H1 (cell line): Measurements from ENCODE around the gene ANKRD13B. TPM values are rescaled to one million over a fixed set of nuclear protein-coding genes. Genes with fewer than 3 reads are reported as not detected.

ENCODE experiments used
- CTCF ChIA-PET: fragments of 300-600 bp; sonication (Branson Sonifier 250); formaldehyde crosslinking; loops from one replicate; lab custom pipeline; 2021; ENCODE audit not compliant: partially characterized antibody; lab: Charles Lee
- POLR2A ChIA-PET: fragments of 300-600 bp; sonication (Branson Sonifier 250); formaldehyde crosslinking; loops from one replicate; lab custom pipeline; 2021; ENCODE audit warnings: inconsistent platforms; ENCODE audit not compliant: partially characterized antibody; lab: Charles Lee
- DNase-seq, 2 experiments: peaks; one replicate each; pipeline versions ENCODE4 v3.0.0 to v3.0.0-alpha.2; 2010 to 2022; ENCODE audit warnings: low spot score in 2 of 2, low read depth in 1 of 2, mixed read lengths in 1 of 2
- FAIRE-seq: peaks from 2 replicates; lab custom pipeline; 2011; peaks lifted over from hg19 to GRCh38; lab: Jason Lieb, UNC
- H2AFZ ChIP-seq: 2 replicates; pipeline ENCODE4 v1.8.1; 2012; ENCODE audit warnings: low read length, inconsistent platforms
- H2AK5ac ChIP-seq: 2 replicates; pipeline ENCODE4 v1.6.1; 2013; ENCODE audit warnings: low read depth, low read length
- H2BK120ac ChIP-seq: replicated peaks from 2 replicates; pipeline ENCODE3; 2013; ENCODE audit warnings: low read depth, low read length, inconsistent platforms
- H2BK12ac ChIP-seq: 2 replicates; pipeline ENCODE4 v1.6.1; 2013; ENCODE audit warnings: low read depth, low read length
- H2BK15ac ChIP-seq: 2 replicates; pipeline ENCODE4 v1.6.1; 2013; ENCODE audit warnings: low read length
- H2BK20ac ChIP-seq: 2 replicates; pipeline ENCODE4 v1.6.1; 2013; ENCODE audit warnings: low read length
- H2BK5ac ChIP-seq: 2 replicates; pipeline ENCODE4 v1.6.1; 2013; ENCODE audit warnings: low read depth, low read length
- H3K14ac ChIP-seq: 2 replicates; pipeline ENCODE4 v1.6.1; 2013; ENCODE audit warnings: inconsistent platforms; ENCODE audit not compliant: insufficient read length
- H3K18ac ChIP-seq: 2 replicates; pipeline ENCODE4 v1.6.1; 2013; ENCODE audit warnings: low read length; ENCODE audit errors: extremely low read depth
- H3K23ac ChIP-seq: 2 replicates; pipeline ENCODE4 v1.6.1; 2013; ENCODE audit warnings: inconsistent platforms; ENCODE audit not compliant: insufficient read length
- H3K23me2 ChIP-seq: 2 replicates; pipeline ENCODE4 v1.6.1; 2013; ENCODE audit warnings: low read depth, low read length
- H3K27ac ChIP-seq: 2 replicates; pipeline ENCODE4 v1.6.1; 2011; ENCODE audit warnings: low read depth, low read length, inconsistent platforms
- H3K27me3 ChIP-seq, 4 experiments: replicated peaks in 1 of 4; 1 replicate in 1 of 4; 2 replicates in 3 of 4; pipeline versions ENCODE4 v1.6.1 to v1.8.1; 2011 to 2013; ENCODE audit warnings: low read length in 3 of 4, mild to moderate bottlenecking in 3 of 4, inconsistent platforms in 2 of 4, mixed read lengths in 2 of 4, moderate library complexity in 1 of 4; ENCODE audit not compliant: control insufficient read depth in 3 of 4, insufficient read depth in 3 of 4; ENCODE audit errors: extremely low read depth in 1 of 4
- H3K36me3 ChIP-seq, 4 experiments: 2 replicates each; pipeline versions ENCODE4 v1.6.1 to v1.8.1; 2011 to 2013; ENCODE audit warnings: mild to moderate bottlenecking in 4 of 4, low read length in 3 of 4, moderate library complexity in 2 of 4, control low read depth in 1 of 4, inconsistent platforms in 1 of 4; ENCODE audit not compliant: insufficient read depth in 4 of 4, control insufficient read depth in 2 of 4
- H3K4ac ChIP-seq: replicated peaks from 2 replicates; pipeline ENCODE3; 2013; ENCODE audit warnings: low read length, low read depth, mixed read lengths, inconsistent platforms; ENCODE audit not compliant: insufficient read length
- H3K4me1 ChIP-seq, 4 experiments: replicated peaks in 1 of 4; 1 replicate in 1 of 4; 2 replicates in 3 of 4; pipeline versions ENCODE4 v1.6.1 to v1.8.1; 2011 to 2013; ENCODE audit warnings: low read length in 3 of 4, inconsistent platforms in 2 of 4, mixed read lengths in 1 of 4; ENCODE audit not compliant: insufficient read depth in 4 of 4, control insufficient read depth in 3 of 4
- H3K4me2 ChIP-seq, 2 experiments: 2 replicates each; pipeline versions ENCODE4 v1.6.1 to v1.8.1; 2011 to 2013; ENCODE audit warnings: low read depth in 2 of 2, low read length in 2 of 2, control low read depth in 1 of 2, inconsistent platforms in 1 of 2, mild to moderate bottlenecking in 1 of 2; ENCODE audit not compliant: insufficient read depth in 1 of 2
- H3K4me3 ChIP-seq, 4 experiments: fragments of 200-600, 300-600 bp in 1 of 4; sonication (generic), shearing (Covaris generic), sonication (Bioruptor Twin) in 1 of 4; 2 replicates each; pipeline versions ENCODE4 v1.5.1 to v1.8.1; 2011 to 2016; ENCODE audit warnings: low read length in 4 of 4, low read depth in 3 of 4, control low read depth in 2 of 4, inconsistent platforms in 2 of 4, mild to moderate bottlenecking in 2 of 4, mixed read lengths in 1 of 4, moderate library complexity in 1 of 4; ENCODE audit not compliant: insufficient read depth in 2 of 4; ENCODE audit errors: extremely low read depth in 1 of 4
- H3K56ac ChIP-seq: replicated peaks from 2 replicates; pipeline ENCODE3; 2013; ENCODE audit warnings: low read depth, mild to moderate bottlenecking, mixed read lengths, low read length, inconsistent platforms; ENCODE audit not compliant: insufficient read length
- H3K79me1 ChIP-seq: 2 replicates; pipeline ENCODE4 v1.6.1; 2013; ENCODE audit warnings: low read depth, low read length, control low read depth
- H3K79me2 ChIP-seq, 2 experiments: 2 replicates each; pipeline versions ENCODE4 v1.6.1 to v1.8.1; 2012 to 2013; ENCODE audit warnings: low read length in 2 of 2, mild to moderate bottlenecking in 2 of 2, inconsistent platforms in 1 of 2; ENCODE audit not compliant: insufficient read depth in 2 of 2, control insufficient read depth in 1 of 2
- H3K9ac ChIP-seq, 4 experiments: replicated peaks in 1 of 4; 1 replicate in 1 of 4; 2 replicates in 3 of 4; pipeline versions ENCODE4 v1.6.1 to v1.8.1; 2011 to 2013; ENCODE audit warnings: low read depth in 3 of 4, low read length in 3 of 4, control low read depth in 2 of 4, mild to moderate bottlenecking in 2 of 4, moderate library complexity in 2 of 4, inconsistent platforms in 1 of 4; ENCODE audit errors: extremely low read depth in 1 of 4
- H3K9me3 ChIP-seq, 2 experiments: 2 replicates each; pipeline versions ENCODE4 v1.6.1 to v1.8.1; 2012 to 2013; ENCODE audit warnings: mild to moderate bottlenecking in 2 of 2, moderate library complexity in 2 of 2, control low read depth in 1 of 2, inconsistent platforms in 1 of 2, low read depth in 1 of 2, low read length in 1 of 2, mixed read lengths in 1 of 2; ENCODE audit not compliant: insufficient read depth in 2 of 2
- H4K20me1 ChIP-seq, 2 experiments: replicated peaks in 1 of 2; 2 replicates each; pipeline versions ENCODE3 to v1.8.1; 2011 to 2013; ENCODE audit warnings: inconsistent platforms in 2 of 2, low read length in 2 of 2, mild to moderate bottlenecking in 1 of 2; ENCODE audit not compliant: insufficient read depth in 2 of 2, control insufficient read depth in 1 of 2
- H4K5ac ChIP-seq: 2 replicates; pipeline ENCODE4 v1.6.1; 2013; ENCODE audit warnings: low read length, low read depth, mixed read lengths, inconsistent platforms; ENCODE audit not compliant: insufficient read length
- H4K8ac ChIP-seq: 2 replicates; pipeline ENCODE4 v1.8.0; 2013; ENCODE audit warnings: mild to moderate bottlenecking, moderate library complexity, low read length, inconsistent platforms; ENCODE audit not compliant: insufficient read depth; ENCODE audit errors: extremely low read depth
- H4K91ac ChIP-seq: replicated peaks from 2 replicates; pipeline ENCODE3; 2013; ENCODE audit warnings: low read length, mixed read lengths, inconsistent platforms; ENCODE audit not compliant: insufficient read length
- ASH2L ChIP-seq: fragments of 200-600, 300-600 bp; sonication (generic); IDR thresholded peaks from one replicate; pipeline ENCODE4 v1.7.1; 2017; ENCODE audit warnings: low read length
- CEBPB ChIP-seq: IDR thresholded peaks from 2 replicates; pipeline ENCODE4 v1.6.1; 2012; ENCODE audit warnings: low read depth, low read length
- EZH2 ChIP-seq: fragments of 200-600 bp; sonication (generic); IDR thresholded peaks from 2 replicates; pipeline ENCODE4 v1.7.1; 2012; ENCODE audit warnings: low read depth, mild to moderate bottlenecking, moderate library complexity, low read length, inconsistent platforms; ENCODE audit not compliant: severe bottlenecking
- KDM4A ChIP-seq: IDR thresholded peaks from one replicate; pipeline ENCODE4 v1.7.1; 2012; ENCODE audit warnings: low read depth, mild to moderate bottlenecking, moderate library complexity, low read length, inconsistent platforms; ENCODE audit not compliant: severe bottlenecking
- SAP30 ChIP-seq: fragments of 300-600 bp; sonication (generic); IDR thresholded peaks from 2 replicates; pipeline ENCODE4 v1.7.1; 2012; ENCODE audit warnings: low read length, moderate library complexity, mild to moderate bottlenecking, inconsistent platforms; ENCODE audit not compliant: insufficient read depth, insufficient replicate concordance
- TBP ChIP-seq: IDR thresholded peaks from 2 replicates; pipeline ENCODE4 v1.6.1; 2011; ENCODE audit warnings: low read depth, low read length, improper control_type of control experiment
- WGBS, 2 experiments: shearing (Covaris generic) in 1 of 2; methylation state at CpG; one replicate each; pipeline versions ENCODE4 v1.1.6 to v1.1.7; 2013 to 2015; ENCODE audit warnings: low lambda C conversion rate in 2 of 2, mixed read lengths in 2 of 2, inconsistent platforms in 1 of 2, low coverage in 1 of 2, missing lambda C conversion rate in 1 of 2; ENCODE audit not compliant: insufficient replicate concordance in 2 of 2, insufficient coverage in 1 of 2, insufficient read length in 1 of 2; ENCODE audit errors: extremely low coverage in 1 of 2, missing lambda C conversion rate in 1 of 2; 5-methylcytosine and 5-hydroxymethylcytosine counted together
- polyA plus RNA-seq, 7 experiments: library from polyadenylated mRNA; depleted of rRNA in 3 of 7; stranded (reverse) in 5 of 7; unstranded in 2 of 7; fragments of >200 nt in 5 of 7; fragments of 200-250 nt in 2 of 7; gene quantifications; 1 replicate in 5 of 7; 2 replicates in 1 of 7; 4 replicates in 1 of 7; pipeline versions ENCODE4 v1.2.1 to v1.2.3, GENCODE V29; 2011 to 2013; ENCODE audit warnings: missing spikeins in 2 of 7, mixed read lengths in 2 of 7
- total RNA-seq: library from RNA; stranded (reverse); fragmentation: NEBNext Ultra II Directional; extraction: Animal tissue kit (Norgen Biotek cat#: 25700); gene quantifications from 2 replicates; pipeline ENCODE4 v1.2.1, GENCODE V29; 2021

Gene ANKRD13B
- total and polyA plus RNA-seq, 2 of the 8 experiments (the other 6 are each of a cell fraction or from before 2014, with no cell fraction given), result 16.4 to 48.5 TPM

DNA sequence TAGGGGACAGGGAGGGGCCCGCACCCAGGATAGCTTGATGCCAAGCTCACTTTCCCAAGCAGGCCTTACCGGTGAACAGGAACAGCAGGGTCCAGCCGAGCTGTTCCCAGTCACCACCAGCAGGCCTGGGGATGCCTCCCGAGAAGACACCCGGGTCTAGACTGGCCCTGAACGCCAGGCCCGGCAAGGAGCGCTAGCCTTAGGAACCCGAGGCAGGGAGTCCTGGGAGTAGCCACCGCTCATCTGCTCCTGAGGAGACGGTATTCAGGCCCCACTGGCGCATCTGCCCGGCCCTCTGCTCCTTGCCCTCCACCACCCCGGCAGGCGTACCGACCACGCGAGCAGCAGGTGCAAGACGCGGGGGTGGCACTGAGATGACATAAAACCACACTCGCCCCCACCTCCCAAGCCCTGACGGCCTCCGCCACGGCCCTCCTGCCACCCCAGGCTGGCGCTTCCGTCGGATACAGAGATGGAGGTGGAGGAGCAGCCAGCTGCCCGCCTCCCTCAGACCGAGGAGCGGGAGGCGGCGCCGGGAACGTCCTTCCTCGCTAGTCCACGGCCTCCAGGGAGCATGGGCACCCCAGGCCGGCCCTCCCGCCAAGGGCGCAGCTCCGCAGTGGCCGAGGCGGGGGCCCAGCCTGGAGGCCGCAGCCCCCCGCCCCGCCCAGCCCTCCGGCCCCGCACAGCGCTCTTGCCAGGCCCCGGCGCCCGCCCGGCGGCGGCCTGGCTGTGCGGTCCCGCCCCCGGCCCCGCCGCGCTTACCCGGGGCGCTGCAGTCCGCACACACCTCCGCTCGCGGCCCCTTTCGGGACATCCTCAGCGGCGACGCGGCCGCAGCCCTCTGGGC is 4.1 kb upstream of the ANKRD13B start:
- Histone ChIP-seq H2AFZ (no peak overlapping the region), H3K4me3 (peak overlapping the region; percentile 64 to 82 (median 75)), H4K8ac (no peak overlapping the region), H2BK12ac (no peak overlapping the region), H2BK5ac (peak overlapping the region; percentile 44; the same call in 1 of the 2 replicates), H3K79me2 (peaks cover 0 to 42% of the 10 kb centered on the region in 2 experiments; a peak in 2 of 4 replicates), H2BK15ac (no peak overlapping the region), H3K79me1 (peaks cover 16% of the 10 kb centered on the region), H3K27ac (no peak overlapping the region), H3K27me3 (peaks cover 0 to 6% (median 5%) of the 10 kb centered on the region in 4 experiments; a peak in 2 of 7 replicates)
- TF ChIP-seq SAP30, result peak; percentile 38
- peak; percentile 35 for TF ChIP-seq ASH2L
- 0 out of 2 replicates have a peak, but pooled peaks have one; percentile 27 for TF ChIP-seq TBP
- TF ChIP-seq CEBPB, result no peak
- TF ChIP-seq KDM4A, result peak; percentile 59
- TF ChIP-seq EZH2, result no peak
- TF ChIP-seq, all 59 proteins: peak for 4
- H3K4me1 ChIP-seq, result peaks cover 7 to 48% (median 36%) of the 10 kb centered on the region in 4 experiments
- peak overlapping the region; percentile 93 to 95 for H3K4me2 ChIP-seq
- H2BK120ac ChIP-seq, result no peak overlapping the region
- H3K18ac ChIP-seq, result peak overlapping the region; percentile 60
- H3K23me2 ChIP-seq, result peaks cover 34% of the 10 kb centered on the region; the same call in 1 of the 2 replicates
- ChIA-PET CTCF (interaction anchor here (1.8 to 14.8 kb wide), 5 partner anchors 10 to 31 kb away, joined by 9 to 193 read pairs (median 12); partner anchors contain the start of gene CORO6), POLR2A (interaction anchor here (0.6 to 1.8 kb wide), 6 partner anchors 9 to 1225 kb away, joined by 3 to 8 read pairs (median 4); partner anchors contain the start of gene TP53I13)
- no peak overlapping the region for H4K5ac ChIP-seq
- H3K36me3 ChIP-seq, result no peaks in the 10 kb centered on the region
- H4K91ac ChIP-seq, result no peak overlapping the region
- no peak overlapping the region for H3K23ac ChIP-seq
- H4K20me1 ChIP-seq, result peaks cover 15 to 29% of the 10 kb centered on the region in 2 experiments
- DNase-seq (peak in 1 of 2 experiments; percentile 65), FAIRE-seq (no peak)
- H2BK20ac ChIP-seq, result no peak overlapping the region
- H3K4ac ChIP-seq, result no peak overlapping the region
- no peak overlapping the region for H3K14ac ChIP-seq
- H3K9me3 ChIP-seq, result no peaks in the 10 kb centered on the region
- H2AK5ac ChIP-seq, result no peak overlapping the region; the same call in 1 of the 2 replicates
- no peak overlapping the region for H3K56ac ChIP-seq
- H3K9ac ChIP-seq, result peak overlapping the region in 2 of 4 experiments; percentile 18 to 29; a peak in 4 of 7 replicates
- WGBS, 2 experiments, result 5% methylated on average over 31 of the region's 72 CpGs; no CpG with 5 or more reads in 1 of the 2 experiments
